ENCODE results near the gene ABCB9. TPM values are rescaled to one million over a fixed set of nuclear protein-coding genes. Genes with fewer than 3 reads are reported as not detected.

Gene ABCB9
- total RNA-seq, 1 donor from 2014 or later: 19.6 TPM

DNA sequence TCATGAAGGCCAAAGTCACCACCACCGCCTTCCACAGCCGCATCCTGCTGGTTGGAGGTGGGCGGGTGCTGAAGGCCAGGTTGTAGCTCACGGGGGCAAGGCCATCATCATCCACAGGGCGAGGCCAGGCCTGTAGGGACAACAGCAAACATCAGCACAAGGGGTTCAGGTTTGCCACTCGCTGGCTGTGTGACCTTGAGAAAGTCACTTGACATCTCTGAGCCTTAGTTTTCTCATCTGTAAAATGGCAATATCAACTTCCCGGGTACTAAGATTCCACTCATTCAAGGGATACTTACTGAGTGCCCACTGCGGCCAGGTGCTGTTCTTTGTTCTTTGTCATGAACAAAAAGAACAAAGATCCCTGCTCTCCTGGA lies 6.1 kb downstream of the ABCB9 start:
- Histone ChIP-seq H3K4me3 (no peak overlapping the region), H3K9me3 (no peaks in the 10 kb centered on the region), H3K36me3 (peaks cover 9 to 11% of the 10 kb centered on the region in 2 donors), H3K27ac (no peak overlapping the region), H3K27me3 (no peaks in the 10 kb centered on the region), H3K4me1 (peaks cover 4 to 16% of the 10 kb centered on the region in 2 donors)
- TF ChIP-seq, protein P1, sequence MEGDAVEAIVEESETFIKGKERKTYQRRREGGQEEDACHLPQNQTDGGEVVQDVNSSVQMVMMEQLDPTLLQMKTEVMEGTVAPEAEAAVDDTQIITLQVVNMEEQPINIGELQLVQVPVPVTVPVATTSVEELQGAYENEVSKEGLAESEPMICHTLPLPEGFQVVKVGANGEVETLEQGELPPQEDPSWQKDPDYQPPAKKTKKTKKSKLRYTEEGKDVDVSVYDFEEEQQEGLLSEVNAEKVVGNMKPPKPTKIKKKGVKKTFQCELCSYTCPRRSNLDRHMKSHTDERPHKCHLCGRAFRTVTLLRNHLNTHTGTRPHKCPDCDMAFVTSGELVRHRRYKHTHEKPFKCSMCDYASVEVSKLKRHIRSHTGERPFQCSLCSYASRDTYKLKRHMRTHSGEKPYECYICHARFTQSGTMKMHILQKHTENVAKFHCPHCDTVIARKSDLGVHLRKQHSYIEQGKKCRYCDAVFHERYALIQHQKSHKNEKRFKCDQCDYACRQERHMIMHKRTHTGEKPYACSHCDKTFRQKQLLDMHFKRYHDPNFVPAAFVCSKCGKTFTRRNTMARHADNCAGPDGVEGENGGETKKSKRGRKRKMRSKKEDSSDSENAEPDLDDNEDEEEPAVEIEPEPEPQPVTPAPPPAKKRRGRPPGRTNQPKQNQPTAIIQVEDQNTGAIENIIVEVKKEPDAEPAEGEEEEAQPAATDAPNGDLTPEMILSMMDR (IDR thresholded peaks at IDR 0.05): no peak
- DNase-seq (ENCODE audit: low spot score in 2 of 2): no peak
- intact Hi-C loops (cut with DNase I): no loop called here

DNA sequence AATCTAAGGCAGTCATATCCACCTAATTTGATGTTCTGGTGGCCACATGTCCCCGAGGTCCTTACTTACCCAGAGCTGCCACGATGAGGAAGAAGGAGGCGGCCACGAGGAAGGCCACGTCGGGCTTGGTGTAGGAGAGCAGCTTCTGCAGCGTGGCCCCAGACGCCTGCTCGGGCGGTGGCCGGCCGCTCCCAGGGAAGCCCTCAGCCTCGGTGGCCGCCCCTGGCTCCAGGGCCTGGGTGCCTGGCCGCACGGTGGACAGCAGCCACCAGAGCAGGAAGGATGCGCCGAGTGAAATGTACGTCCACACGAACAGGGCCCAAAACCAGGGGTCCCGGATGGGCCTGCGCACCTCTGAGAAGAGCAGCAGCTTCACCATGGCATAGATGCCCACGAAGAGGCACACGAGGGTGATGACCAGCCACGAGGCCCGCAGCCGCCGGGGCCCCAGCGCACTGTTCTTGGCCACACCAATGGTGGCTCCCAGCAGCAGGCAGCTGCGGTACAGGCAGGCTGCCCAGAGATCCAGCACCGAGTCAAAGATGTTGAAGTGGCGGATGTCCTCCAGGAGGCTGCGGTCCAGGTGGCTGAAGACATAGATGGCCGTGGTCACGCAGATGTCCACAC lies 6.6 kb downstream of the ABCB9 start:
- intact Hi-C loops (cut with DNase I): loop anchor here (10.0 kb wide), 1 partner anchor 325 kb away; no protein-coding TSS in a partner anchor
- Histone ChIP-seq H3K4me3 (no peak overlapping the region), H3K4me1 (peaks cover 4 to 12% of the 10 kb centered on the region in 2 donors), H3K36me3 (peaks cover 9 to 11% of the 10 kb centered on the region in 2 donors), H3K27ac (no peak overlapping the region), H3K27me3 (no peaks in the 10 kb centered on the region), H3K9me3 (no peaks in the 10 kb centered on the region)
- TF ChIP-seq, protein P1 (IDR thresholded peaks at IDR 0.05): no peak
- DNase-seq (ENCODE audit: low spot score in 2 of 2): no peak

DNA sequence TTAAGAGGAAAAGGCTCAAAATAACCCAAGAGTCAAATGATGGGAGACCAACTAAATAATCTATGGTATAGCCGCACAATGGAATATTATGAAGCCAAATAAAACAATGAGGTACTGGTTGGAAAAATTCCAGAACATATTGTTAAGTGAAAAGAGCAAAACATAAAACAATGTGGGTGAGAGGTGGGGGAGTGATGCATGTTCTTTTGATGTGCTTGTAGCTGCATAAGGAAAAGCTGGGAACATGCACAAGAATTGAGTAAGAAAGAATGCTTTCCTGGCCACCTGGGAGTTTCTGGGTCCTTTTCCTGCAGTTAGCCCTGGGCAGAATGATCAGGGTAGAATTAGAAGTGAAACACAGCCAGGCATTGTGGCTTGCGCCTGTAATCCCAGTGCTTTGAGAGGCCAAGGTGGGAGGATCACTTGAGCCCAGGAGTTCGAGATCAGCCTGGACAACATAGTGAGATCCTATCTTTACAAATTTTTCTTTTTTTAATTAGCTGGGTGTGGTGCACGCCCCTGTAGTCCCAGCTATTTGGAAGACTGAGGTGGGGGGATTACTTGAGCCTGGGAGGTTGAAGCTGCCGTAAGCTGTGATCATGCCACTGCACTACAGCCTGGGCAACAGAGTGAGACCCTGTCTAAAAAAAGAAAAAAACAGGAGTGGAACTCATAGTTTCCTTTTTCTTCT lies 7.9 kb downstream of the ABCB9 start:
- no peak for DNase-seq (ENCODE audit: low spot score in 2 of 2)
- no peak overlapping the region for H3K27ac ChIP-seq
- H3K36me3 ChIP-seq: peaks cover 9 to 11% of the 10 kb centered on the region in 2 donors
- no peak overlapping the region for H3K4me3 ChIP-seq
- H3K4me1 ChIP-seq: no peaks in the 10 kb centered on the region
- H3K9me3 ChIP-seq: no peaks in the 10 kb centered on the region
- intact Hi-C loops (cut with DNase I): loop anchor here (10.0 kb wide), 1 partner anchor 324 kb away; no protein-coding TSS in a partner anchor
- H3K27me3 ChIP-seq: no peaks in the 10 kb centered on the region
- TF ChIP-seq, protein P1 (IDR thresholded peaks at IDR 0.05): no peak

DNA sequence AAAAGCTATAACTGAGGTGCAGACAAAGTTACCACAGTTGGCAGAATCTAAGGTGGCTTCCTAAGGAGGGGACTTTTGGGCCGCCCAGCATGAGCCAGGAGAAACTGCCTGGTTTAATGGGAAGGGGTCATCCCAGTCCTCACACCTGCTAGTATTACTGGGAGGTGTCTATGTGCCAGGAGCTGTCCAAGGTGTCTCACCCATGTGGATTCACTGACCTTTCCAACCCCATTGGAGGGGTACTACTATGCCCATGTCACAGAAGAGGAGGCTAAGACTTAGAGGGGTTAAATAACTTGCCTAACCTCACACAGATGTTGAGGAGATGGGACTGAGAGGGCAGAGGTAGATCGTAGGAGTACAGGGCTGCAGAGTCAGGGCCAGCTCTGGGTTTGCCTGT lies 10.2 kb downstream of the ABCB9 start:
- no peak for DNase-seq (ENCODE audit: low spot score in 2 of 2)
- Histone ChIP-seq H3K4me3 (no peak overlapping the region), H3K27me3 (no peaks in the 10 kb centered on the region), H3K9me3 (no peaks in the 10 kb centered on the region), H3K27ac (no peak overlapping the region), H3K4me1 (no peaks in the 10 kb centered on the region), H3K36me3 (peaks cover 9 to 11% of the 10 kb centered on the region in 2 donors)
- intact Hi-C loops (cut with DNase I): loop anchor here (10.0 kb wide), 1 partner anchor 321 kb away; no protein-coding TSS in a partner anchor
- TF ChIP-seq, protein P1 (IDR thresholded peaks at IDR 0.05): no peak

DNA sequence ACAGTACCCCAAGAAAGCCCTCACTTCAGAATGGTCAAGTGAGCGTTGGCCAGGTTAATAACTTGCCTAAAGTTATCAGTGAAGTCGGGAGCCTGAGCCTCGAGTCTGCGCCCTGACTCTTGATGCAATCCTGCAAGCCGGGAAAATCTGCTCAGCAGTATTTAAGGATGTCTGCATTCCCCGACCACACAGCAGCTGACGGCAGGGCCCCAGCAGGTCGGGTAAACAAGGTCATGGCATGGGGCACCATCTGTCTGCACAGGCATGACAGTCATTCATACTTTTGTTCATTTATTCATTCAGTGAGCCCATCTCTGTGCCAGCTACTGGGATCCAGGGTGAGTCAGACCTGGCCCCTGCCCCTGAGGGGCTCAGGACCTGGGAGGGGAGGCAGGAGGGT lies 11.1 kb downstream of the ABCB9 start:
- no peak for DNase-seq (ENCODE audit: low spot score in 2 of 2)
- Histone ChIP-seq H3K27ac (no peak overlapping the region), H3K36me3 (peaks cover 9 to 11% of the 10 kb centered on the region in 2 donors), H3K4me1 (no peaks in the 10 kb centered on the region), H3K9me3 (no peaks in the 10 kb centered on the region), H3K4me3 (no peak overlapping the region), H3K27me3 (no peaks in the 10 kb centered on the region)
- TF ChIP-seq, protein P1 (IDR thresholded peaks at IDR 0.05): no peak
- intact Hi-C loops (cut with DNase I): loop anchor here (10.0 kb wide), 1 partner anchor 320 kb away; no protein-coding TSS in a partner anchor
